DOHH2 (cell line): ENCODE data around the gene CHKA.

Experiments used
- EZH2phosphoT487 ChIP-seq: fragments of 200-600 bp; sonication (generic); IDR thresholded peaks from 2 replicates; pipeline ENCODE4 v1.6.1; 2017; ENCODE audit warnings: borderline replicate concordance, mild to moderate bottlenecking, antibody characterized with exemption, low read length, moderate library complexity, mixed read lengths
- TF ChIP-seq, protein P1 (sequence below): fragments of 200-600 bp; sonication (generic); IDR thresholded peaks from one replicate; pipeline ENCODE4 v1.5.1; 2014; ENCODE audit warnings: antibody characterized with exemption, mild to moderate bottlenecking, low read depth, low read length; ENCODE audit not compliant: poor library complexity, severe bottlenecking

DNA sequence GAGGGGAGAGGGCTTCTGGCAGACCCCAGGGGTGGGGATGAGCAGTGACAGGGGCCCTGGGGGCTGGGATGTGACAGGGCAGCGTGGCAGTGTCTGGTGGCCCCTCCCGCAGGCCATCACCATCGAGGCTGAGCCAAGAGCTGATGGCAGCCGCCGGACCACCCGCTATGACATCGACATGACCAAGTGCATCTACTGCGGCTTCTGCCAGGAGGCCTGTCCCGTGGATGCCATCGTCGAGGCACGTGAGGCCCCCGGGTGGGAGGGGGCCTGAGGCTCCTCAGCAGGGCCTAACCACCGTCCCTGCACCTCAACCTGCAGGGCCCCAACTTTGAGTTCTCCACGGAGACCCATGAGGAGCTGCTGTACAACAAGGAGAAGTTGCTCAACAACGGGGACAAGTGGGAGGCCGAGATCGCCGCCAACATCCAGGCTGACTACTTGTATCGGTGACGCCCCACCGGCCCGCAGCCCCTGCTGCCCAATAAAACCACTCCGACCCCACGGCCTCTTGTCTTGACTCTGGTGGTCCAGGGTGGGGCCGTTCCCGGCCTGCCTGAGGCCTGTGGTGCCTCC is 85.0 kb downstream of the CHKA start:
- TF ChIP-seq EZH2phosphoT487: no peak
- TF ChIP-seq, protein P1, sequence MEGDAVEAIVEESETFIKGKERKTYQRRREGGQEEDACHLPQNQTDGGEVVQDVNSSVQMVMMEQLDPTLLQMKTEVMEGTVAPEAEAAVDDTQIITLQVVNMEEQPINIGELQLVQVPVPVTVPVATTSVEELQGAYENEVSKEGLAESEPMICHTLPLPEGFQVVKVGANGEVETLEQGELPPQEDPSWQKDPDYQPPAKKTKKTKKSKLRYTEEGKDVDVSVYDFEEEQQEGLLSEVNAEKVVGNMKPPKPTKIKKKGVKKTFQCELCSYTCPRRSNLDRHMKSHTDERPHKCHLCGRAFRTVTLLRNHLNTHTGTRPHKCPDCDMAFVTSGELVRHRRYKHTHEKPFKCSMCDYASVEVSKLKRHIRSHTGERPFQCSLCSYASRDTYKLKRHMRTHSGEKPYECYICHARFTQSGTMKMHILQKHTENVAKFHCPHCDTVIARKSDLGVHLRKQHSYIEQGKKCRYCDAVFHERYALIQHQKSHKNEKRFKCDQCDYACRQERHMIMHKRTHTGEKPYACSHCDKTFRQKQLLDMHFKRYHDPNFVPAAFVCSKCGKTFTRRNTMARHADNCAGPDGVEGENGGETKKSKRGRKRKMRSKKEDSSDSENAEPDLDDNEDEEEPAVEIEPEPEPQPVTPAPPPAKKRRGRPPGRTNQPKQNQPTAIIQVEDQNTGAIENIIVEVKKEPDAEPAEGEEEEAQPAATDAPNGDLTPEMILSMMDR: no peak
